Measurements from ENCODE around the gene MVB12B. TPM values are rescaled to one million over a fixed set of nuclear protein-coding genes. Genes with fewer than 3 reads are reported as not detected.

Gene MVB12B
- total RNA-seq, 1 experiment from 2014 or later: 9.4 TPM

DNA sequence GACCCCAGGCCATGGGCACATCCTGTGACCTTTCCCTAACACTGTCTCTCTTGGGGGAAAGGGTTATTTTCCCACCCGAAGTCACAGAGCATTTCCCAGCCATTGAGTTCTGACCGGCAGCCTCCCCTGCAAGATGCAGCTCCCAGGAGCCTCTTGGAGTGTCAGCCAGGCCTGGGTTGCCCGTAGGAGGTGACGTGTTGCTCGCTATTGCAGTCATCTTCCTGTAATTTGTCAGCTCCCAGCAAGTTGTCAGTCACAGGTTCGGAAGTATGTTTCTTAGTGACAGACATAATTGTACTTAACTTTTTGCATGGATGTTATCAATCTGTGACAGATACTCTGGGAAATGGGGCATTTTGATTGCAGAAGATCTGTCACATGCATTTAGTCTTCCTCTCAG, 74.5 kb downstream of the MVB12B start:
- intact Hi-C loops (cut with micrococcal nuclease; ENCODE audit: unreplicated experiment) (no loop called here), in situ Hi-C loops (cut with HindIII; ENCODE audit: low pct_unique_long_range_greater_than_20kb, low sequenced_read_pairs) (no loop called here)
- Histone ChIP-seq H3K27me3 (ENCODE audit: control insufficient read depth, insufficient read depth, low read length) (no peaks in the 10 kb centered on the region), H3K4me3 (ENCODE audit: low read depth in 2 of 2, low read length in 2 of 2) (no peak overlapping the region), H3K9me3 (ENCODE audit: control insufficient read depth, insufficient read depth, low read depth, low read length) (no peaks in the 10 kb centered on the region), H3K4me1 (ENCODE audit: control insufficient read depth, insufficient read depth, low read length) (no peaks in the 10 kb centered on the region), H3K27ac (ENCODE audit: low read length) (no peak overlapping the region), H3K36me3 (ENCODE audit: control insufficient read depth, insufficient read depth, low read length) (no peaks in the 10 kb centered on the region)
- TF ChIP-seq TCF7L2 (IDR thresholded peaks at IDR 0.05; ENCODE audit: low read depth, low read length) (no peak), SIN3A (IDR thresholded peaks at IDR 0.05; ENCODE audit: borderline replicate concordance, insufficient read depth, low read depth, low read length) (no peak), POLR2AphosphoS5 (IDR thresholded peaks at IDR 0.05; ENCODE audit: low read depth, low read length) (no peak)
- TF ChIP-seq, protein P1, sequence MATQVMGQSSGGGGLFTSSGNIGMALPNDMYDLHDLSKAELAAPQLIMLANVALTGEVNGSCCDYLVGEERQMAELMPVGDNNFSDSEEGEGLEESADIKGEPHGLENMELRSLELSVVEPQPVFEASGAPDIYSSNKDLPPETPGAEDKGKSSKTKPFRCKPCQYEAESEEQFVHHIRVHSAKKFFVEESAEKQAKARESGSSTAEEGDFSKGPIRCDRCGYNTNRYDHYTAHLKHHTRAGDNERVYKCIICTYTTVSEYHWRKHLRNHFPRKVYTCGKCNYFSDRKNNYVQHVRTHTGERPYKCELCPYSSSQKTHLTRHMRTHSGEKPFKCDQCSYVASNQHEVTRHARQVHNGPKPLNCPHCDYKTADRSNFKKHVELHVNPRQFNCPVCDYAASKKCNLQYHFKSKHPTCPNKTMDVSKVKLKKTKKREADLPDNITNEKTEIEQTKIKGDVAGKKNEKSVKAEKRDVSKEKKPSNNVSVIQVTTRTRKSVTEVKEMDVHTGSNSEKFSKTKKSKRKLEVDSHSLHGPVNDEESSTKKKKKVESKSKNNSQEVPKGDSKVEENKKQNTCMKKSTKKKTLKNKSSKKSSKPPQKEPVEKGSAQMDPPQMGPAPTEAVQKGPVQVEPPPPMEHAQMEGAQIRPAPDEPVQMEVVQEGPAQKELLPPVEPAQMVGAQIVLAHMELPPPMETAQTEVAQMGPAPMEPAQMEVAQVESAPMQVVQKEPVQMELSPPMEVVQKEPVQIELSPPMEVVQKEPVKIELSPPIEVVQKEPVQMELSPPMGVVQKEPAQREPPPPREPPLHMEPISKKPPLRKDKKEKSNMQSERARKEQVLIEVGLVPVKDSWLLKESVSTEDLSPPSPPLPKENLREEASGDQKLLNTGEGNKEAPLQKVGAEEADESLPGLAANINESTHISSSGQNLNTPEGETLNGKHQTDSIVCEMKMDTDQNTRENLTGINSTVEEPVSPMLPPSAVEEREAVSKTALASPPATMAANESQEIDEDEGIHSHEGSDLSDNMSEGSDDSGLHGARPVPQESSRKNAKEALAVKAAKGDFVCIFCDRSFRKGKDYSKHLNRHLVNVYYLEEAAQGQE (IDR thresholded peaks at IDR 0.05; ENCODE audit: insufficient read depth in 1 of 2, low read depth in 2 of 2, low read length in 1 of 2): no peak
- TF ChIP-seq, protein P2, sequence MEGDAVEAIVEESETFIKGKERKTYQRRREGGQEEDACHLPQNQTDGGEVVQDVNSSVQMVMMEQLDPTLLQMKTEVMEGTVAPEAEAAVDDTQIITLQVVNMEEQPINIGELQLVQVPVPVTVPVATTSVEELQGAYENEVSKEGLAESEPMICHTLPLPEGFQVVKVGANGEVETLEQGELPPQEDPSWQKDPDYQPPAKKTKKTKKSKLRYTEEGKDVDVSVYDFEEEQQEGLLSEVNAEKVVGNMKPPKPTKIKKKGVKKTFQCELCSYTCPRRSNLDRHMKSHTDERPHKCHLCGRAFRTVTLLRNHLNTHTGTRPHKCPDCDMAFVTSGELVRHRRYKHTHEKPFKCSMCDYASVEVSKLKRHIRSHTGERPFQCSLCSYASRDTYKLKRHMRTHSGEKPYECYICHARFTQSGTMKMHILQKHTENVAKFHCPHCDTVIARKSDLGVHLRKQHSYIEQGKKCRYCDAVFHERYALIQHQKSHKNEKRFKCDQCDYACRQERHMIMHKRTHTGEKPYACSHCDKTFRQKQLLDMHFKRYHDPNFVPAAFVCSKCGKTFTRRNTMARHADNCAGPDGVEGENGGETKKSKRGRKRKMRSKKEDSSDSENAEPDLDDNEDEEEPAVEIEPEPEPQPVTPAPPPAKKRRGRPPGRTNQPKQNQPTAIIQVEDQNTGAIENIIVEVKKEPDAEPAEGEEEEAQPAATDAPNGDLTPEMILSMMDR (IDR thresholded peaks at IDR 0.05): no peak
- no peak for ATAC-seq
- ChIA-PET CTCF (no interaction called here), POLR2A (no interaction called here)
- DNase-seq (ENCODE audit: low read depth, low spot score): no peak
- BruUV-seq (replicated peaks): no TSS peak

DNA sequence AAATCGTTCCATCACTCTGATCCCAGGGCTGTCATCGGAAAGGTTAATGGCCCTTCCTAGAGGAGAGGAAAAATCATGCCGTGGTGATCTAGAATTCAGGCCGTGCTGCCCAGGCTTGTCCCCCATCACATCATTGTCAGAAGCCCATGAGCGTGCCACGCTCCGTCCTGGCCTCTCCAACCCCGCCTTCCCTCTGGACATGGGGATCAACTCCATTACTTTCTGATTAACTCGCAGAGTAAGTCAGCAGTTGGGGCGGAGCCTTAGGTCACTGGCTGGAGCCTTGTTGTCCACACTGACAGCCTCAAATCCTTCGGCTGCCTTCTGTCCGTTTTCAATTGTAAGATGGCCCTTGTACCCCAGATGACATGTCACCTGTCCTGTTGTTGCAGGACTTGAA, 75.0 kb downstream of the MVB12B start:
- no peak overlapping the region for H3K27ac ChIP-seq (ENCODE audit: low read length)
- no peaks in the 10 kb centered on the region for H3K36me3 ChIP-seq (ENCODE audit: control insufficient read depth, insufficient read depth, low read length)
- H3K4me1 ChIP-seq (ENCODE audit: control insufficient read depth, insufficient read depth, low read length): no peaks in the 10 kb centered on the region
- DNase-seq (ENCODE audit: low read depth, low spot score) (no peak), ATAC-seq (no peak)
- TF ChIP-seq POLR2AphosphoS5 (IDR thresholded peaks at IDR 0.05; ENCODE audit: low read depth, low read length): no peak
- TF ChIP-seq, protein P1 (IDR thresholded peaks at IDR 0.05; ENCODE audit: insufficient read depth in 1 of 2, low read depth in 2 of 2, low read length in 1 of 2): no peak
- H3K9me3 ChIP-seq (ENCODE audit: control insufficient read depth, insufficient read depth, low read depth, low read length): no peaks in the 10 kb centered on the region
- in situ Hi-C loops (cut with HindIII; ENCODE audit: low pct_unique_long_range_greater_than_20kb, low sequenced_read_pairs): no loop called here
- ChIA-PET POLR2A (no interaction called here), CTCF (no interaction called here)
- H3K4me3 ChIP-seq (ENCODE audit: low read depth in 2 of 2, low read length in 2 of 2): no peak overlapping the region
- intact Hi-C loops (cut with micrococcal nuclease; ENCODE audit: unreplicated experiment): no loop called here
- H3K27me3 ChIP-seq (ENCODE audit: control insufficient read depth, insufficient read depth, low read length): no peaks in the 10 kb centered on the region
- BruUV-seq (replicated peaks): no TSS peak
